GM15510 (cell line): ENCODE data around the gene SPON2.

ENCODE experiments used
- POLR2A ChIP-seq: IDR thresholded peaks from 3 replicates; pipeline ENCODE4 v1.6.1; 2011; ENCODE audit warnings: borderline replicate concordance; ENCODE audit not compliant: insufficient read length; ENCODE audit errors: extremely low read depth

The SPON2 gene

GRCh38 chr4:1122505-1122904 is 49.9 kb downstream of the SPON2 start:
- no peak for TF ChIP-seq POLR2A
